ENCODE measurements around the gene KHDC1.

KHDC1 gene

DNA sequence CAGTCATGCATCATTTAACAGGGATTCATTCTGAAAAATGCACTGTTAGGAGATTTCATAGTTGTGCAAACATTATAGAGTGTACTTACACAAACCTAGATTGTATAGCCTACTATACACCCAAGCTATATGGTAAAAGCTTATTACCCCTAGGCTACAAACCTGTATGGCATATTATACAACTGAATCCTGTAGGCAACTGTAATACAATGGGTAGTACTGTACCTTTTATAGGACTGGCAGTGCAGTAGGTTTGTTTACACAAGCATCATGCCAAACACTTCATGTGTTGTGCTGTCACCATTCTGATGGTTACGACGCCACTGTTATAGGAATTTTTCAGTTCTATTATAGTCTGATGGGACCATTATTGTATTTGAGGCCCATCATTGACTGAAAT is 39.3 kb upstream of the KHDC1 start:
- Histone ChIP-seq H3K4me3 (no peak overlapping the region), H3K9me3 (no peaks in the 10 kb centered on the region), H3K27ac (no peak overlapping the region), H3K27me3 (no peaks in the 10 kb centered on the region), H3K4me1 (peaks cover 0 to 8% (median 0%) of the 10 kb centered on the region in 4 donors), H3K36me3 (peaks cover 0 to 4% (median 0%) of the 10 kb centered on the region in 3 donors)
- TF ChIP-seq, protein P1, sequence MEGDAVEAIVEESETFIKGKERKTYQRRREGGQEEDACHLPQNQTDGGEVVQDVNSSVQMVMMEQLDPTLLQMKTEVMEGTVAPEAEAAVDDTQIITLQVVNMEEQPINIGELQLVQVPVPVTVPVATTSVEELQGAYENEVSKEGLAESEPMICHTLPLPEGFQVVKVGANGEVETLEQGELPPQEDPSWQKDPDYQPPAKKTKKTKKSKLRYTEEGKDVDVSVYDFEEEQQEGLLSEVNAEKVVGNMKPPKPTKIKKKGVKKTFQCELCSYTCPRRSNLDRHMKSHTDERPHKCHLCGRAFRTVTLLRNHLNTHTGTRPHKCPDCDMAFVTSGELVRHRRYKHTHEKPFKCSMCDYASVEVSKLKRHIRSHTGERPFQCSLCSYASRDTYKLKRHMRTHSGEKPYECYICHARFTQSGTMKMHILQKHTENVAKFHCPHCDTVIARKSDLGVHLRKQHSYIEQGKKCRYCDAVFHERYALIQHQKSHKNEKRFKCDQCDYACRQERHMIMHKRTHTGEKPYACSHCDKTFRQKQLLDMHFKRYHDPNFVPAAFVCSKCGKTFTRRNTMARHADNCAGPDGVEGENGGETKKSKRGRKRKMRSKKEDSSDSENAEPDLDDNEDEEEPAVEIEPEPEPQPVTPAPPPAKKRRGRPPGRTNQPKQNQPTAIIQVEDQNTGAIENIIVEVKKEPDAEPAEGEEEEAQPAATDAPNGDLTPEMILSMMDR (IDR thresholded peaks at IDR 0.05), result no peak
- DNase-seq, result no peak
- intact Hi-C loops (cut with DNase I; ENCODE audit: low total_unique reads), result no loop called here

DNA sequence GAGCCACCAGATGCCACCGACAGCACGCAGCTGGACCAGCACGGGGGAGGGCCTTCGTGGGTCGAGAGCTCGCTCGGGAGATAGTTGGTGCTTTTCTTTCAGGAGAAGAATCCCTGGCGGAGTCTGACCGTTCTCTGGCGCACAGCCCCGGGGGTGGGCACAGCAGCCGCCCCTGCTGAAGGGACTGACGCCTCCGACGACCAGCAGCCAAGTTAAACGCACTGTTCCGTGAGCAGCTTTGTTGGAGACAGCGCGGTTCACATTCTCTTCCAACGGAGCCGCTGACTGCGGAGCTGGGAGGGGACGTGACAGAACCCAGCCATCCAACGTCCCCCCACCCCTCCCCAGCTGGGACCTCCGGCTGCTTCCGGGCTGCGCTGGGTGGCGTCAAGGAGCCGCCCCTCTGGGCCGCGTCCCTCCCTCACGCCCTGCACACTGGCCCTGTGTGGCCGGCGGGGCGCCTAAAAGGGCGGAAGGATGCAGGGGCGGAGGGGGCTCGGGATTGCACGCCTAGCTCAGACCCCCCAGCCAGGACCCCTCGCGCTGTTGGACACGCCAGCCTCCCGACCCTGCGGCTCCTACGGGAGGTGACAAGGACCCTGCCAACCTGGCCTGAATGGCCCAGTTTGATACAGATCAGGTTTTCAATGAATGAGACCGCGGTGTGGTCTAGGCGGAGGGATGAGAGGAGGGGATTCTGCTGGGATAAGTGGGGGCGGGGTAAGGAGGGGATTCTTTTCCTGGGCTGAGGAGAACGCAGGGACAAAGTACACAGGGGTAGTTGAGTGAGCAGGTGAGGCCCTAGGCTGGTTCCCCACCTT is 36.4 kb upstream of the KHDC1 start:
- H3K27me3 ChIP-seq, result no peaks in the 10 kb centered on the region
- H3K4me3 ChIP-seq, result peak overlapping the region; percentile 38 to 50
- no peaks in the 10 kb centered on the region for H3K9me3 ChIP-seq
- no peak for DNase-seq
- TF ChIP-seq, protein P1 (IDR thresholded peaks at IDR 0.05), result no peak
- intact Hi-C loops (cut with DNase I; ENCODE audit: low total_unique reads), result no loop called here
- peaks cover 0 to 4% (median 0%) of the 10 kb centered on the region in 3 donors for H3K36me3 ChIP-seq
- peaks cover 0 to 8% (median 0%) of the 10 kb centered on the region in 4 donors for H3K4me1 ChIP-seq
- H3K27ac ChIP-seq, result no peak overlapping the region

DNA sequence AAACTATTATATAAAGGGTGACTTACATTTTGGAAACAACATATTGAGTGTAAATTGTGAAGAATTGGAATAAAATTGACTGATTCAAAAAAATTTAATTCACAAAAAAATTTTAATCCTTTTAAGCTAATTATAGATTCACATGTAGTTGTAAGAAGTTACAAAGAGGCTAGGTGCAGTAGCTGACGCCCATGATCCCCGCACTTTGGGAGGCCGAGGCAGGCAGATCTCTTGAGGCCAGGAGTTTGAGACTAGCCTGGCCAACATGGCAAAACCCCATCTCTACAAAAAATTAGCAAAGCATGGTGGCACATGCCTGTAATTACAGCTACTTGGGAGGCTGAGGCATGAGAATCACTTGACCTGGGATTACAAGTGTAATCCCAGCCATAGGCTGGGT is 30.3 kb upstream of the KHDC1 start:
- no peaks in the 10 kb centered on the region for H3K27me3 ChIP-seq
- intact Hi-C loops (cut with DNase I; ENCODE audit: low total_unique reads), result no loop called here
- H3K9me3 ChIP-seq, result no peaks in the 10 kb centered on the region
- H3K36me3 ChIP-seq, result no peaks in the 10 kb centered on the region
- DNase-seq, result no peak
- H3K27ac ChIP-seq, result no peak overlapping the region
- TF ChIP-seq, protein P1 (IDR thresholded peaks at IDR 0.05), result no peak
- H3K4me3 ChIP-seq, result no peak overlapping the region
- H3K4me1 ChIP-seq, result no peaks in the 10 kb centered on the region

DNA sequence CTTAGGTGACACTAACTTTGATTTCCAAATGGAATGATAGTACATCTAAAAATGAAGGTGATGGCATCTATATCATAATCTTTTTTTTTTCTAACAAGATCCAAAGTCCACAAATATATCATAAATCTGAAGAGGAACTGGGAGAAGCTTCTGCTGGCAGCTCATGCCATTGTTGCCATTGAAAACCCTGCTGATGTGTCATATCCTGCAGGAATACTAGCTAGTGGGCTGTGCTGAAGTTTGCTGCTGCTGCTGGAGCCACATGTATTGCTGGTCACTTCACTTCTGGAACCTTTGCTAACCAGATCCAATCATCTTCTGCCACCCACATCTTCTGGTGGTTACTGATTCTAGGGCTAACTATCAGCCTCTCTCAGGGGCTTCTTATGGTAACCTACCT is 27.4 kb upstream of the KHDC1 start:
- no peaks in the 10 kb centered on the region for H3K9me3 ChIP-seq
- H3K27ac ChIP-seq, result no peak overlapping the region
- no peak for DNase-seq
- no peak overlapping the region for H3K4me3 ChIP-seq
- H3K36me3 ChIP-seq, result no peaks in the 10 kb centered on the region
- TF ChIP-seq, protein P1 (IDR thresholded peaks at IDR 0.05), result no peak
- peaks cover 0 to 5% (median 0%) of the 10 kb centered on the region in 4 donors for H3K4me1 ChIP-seq
- H3K27me3 ChIP-seq, result no peaks in the 10 kb centered on the region
- intact Hi-C loops (cut with DNase I; ENCODE audit: low total_unique reads), result no loop called here

DNA sequence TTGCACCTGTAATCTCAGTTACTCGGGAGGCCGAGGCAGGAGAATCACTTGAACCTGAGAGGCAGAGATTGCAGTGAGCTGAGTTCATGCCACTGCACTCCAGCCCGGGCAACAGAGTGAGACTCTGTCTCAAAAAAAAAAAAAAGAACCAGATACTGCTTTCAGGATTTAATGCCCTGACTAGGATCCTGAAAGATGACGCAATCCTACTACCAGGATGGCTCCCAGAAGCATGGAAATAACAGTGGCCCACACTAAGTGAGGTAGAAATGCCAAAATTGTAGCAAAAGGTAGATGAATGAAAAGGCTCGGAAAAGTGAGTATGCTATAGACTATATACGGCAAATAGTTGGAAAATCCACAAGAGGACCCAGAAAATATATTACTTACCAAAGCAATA is 23.8 kb upstream of the KHDC1 start:
- TF ChIP-seq, protein P1 (IDR thresholded peaks at IDR 0.05), result no peak
- no peak for DNase-seq
- Histone ChIP-seq H3K36me3 (no peaks in the 10 kb centered on the region), H3K4me3 (no peak overlapping the region), H3K27me3 (no peaks in the 10 kb centered on the region), H3K4me1 (peaks cover 0 to 5% (median 0%) of the 10 kb centered on the region in 4 donors), H3K9me3 (no peaks in the 10 kb centered on the region), H3K27ac (no peak overlapping the region)
- intact Hi-C loops (cut with DNase I; ENCODE audit: low total_unique reads), result loop anchor here (5.0 kb wide), 1 partner anchor 41 kb away; no protein-coding TSS in a partner anchor
